ENCODE measurements around the gene SEC14L3.

GRCh38 chr22:30514252-30514651 is 42.4 kb upstream of the SEC14L3 start:
- TF ChIP-seq, protein P1, sequence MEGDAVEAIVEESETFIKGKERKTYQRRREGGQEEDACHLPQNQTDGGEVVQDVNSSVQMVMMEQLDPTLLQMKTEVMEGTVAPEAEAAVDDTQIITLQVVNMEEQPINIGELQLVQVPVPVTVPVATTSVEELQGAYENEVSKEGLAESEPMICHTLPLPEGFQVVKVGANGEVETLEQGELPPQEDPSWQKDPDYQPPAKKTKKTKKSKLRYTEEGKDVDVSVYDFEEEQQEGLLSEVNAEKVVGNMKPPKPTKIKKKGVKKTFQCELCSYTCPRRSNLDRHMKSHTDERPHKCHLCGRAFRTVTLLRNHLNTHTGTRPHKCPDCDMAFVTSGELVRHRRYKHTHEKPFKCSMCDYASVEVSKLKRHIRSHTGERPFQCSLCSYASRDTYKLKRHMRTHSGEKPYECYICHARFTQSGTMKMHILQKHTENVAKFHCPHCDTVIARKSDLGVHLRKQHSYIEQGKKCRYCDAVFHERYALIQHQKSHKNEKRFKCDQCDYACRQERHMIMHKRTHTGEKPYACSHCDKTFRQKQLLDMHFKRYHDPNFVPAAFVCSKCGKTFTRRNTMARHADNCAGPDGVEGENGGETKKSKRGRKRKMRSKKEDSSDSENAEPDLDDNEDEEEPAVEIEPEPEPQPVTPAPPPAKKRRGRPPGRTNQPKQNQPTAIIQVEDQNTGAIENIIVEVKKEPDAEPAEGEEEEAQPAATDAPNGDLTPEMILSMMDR (IDR thresholded peaks at IDR 0.05; ENCODE audit: low read depth, low read length) = no peak
- no peak for TF ChIP-seq POLR2A (IDR thresholded peaks at IDR 0.05; ENCODE audit: extremely low read depth, insufficient read length)
- TF ChIP-seq, protein P2, sequence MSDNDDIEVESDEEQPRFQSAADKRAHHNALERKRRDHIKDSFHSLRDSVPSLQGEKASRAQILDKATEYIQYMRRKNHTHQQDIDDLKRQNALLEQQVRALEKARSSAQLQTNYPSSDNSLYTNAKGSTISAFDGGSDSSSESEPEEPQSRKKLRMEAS (IDR thresholded peaks at IDR 0.05; ENCODE audit: low read depth, low read length) = no peak
